AG08396 (cell line): ENCODE measurements around the gene DHRS7B.

ENCODE experiments used
- DNase-seq: peaks from one replicate; pipeline ENCODE4 v3.0.0; 2012; ENCODE audit warnings: low spot score, mixed read lengths

The DHRS7B gene

DNA sequence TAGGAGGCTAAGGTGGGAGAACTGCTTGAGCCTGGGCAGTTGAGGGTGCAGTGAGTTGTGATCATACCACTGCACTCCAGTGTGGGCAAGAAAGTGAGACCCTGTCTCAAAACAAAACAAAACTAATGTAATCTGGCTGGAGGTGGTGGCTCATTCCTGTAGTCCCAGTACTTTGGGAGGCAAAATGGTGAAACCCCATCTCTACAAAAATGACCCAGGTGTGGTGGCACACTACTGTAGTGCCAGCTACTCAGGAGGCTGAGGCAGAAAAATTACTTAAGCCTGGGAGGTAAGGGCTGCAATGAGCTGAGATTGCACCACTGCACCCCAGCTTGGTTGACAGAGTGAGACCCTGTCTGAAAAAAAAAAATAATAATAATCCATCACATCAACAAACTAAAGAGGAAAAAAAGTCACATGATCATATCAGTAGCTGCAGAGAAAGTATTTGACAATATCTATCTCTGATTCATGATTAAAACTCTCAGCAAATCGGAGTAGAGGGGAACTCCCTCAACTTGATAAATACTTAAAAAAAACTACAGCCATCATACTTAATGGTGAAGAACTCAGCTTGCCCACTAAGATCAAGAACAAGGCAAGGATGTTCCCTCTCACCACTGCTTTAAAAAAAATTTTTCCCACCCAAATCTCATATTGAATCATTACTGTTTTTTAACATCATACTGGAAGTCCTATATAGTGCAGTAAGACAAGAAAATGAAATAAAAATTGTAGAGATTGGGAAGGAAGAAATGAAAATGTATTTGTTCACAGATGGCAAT is 31.0 kb downstream of the DHRS7B start:
- no peak for DNase-seq

DNA sequence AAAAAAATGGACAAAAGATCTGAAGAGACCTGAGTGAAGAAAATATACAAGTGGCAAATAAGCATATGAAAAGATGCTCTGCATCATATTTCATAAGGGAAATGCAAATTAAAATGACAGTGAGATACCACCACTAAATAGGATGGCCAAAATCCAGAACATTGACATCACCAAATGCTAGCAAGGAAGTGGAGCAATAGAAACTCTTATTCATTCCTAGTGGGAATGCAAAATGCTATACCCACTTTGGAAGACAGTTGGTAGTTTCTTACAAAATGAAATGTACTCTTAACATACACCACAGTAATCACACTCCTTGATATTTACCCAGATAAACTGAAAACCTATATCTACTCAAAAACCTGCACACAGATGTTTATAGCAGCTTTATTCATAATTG is 33.6 kb downstream of the DHRS7B start:
- no peak for DNase-seq

DNA sequence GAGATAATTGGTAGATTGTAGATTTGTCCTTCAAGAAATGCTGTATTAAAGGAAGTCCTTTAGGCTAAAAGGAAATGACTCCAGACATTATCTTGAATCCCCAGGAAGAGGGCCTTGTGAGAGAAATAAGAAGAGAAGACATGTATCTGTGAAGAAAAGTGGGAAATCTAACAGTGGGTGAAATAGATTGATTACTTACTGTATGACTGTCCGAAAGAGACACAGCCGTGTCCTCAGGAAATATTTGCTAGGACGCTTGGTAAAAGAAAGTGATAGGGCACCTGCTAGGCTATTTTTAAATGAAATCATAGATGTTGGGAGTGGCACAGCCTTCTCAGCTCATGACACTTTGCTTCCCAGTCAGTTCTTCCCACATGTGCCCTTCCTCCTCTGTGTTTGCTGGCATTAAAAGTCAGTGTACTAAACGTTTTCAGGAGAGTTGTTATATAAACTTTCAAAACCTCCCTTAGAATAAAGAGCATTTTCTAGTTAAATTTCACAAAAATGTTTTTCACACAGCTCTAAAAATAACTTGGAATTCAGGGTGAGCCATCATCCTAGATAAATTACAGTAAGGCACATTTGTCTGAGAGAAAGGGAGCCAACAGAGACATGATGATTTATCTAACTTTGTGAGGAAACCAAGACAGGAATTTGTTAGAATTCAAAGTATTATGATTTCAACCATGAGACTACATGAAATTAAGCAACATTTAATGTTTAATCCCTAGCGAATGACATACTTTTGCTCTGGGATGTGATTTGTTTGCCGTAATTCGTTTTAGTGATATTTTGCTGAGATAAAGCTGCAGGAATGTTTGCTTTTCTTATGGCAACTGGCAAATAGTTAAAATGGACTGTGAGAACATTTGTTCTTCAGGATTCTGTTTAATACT is 35.0 kb downstream of the DHRS7B start:
- peak; percentile 29 for DNase-seq

DNA sequence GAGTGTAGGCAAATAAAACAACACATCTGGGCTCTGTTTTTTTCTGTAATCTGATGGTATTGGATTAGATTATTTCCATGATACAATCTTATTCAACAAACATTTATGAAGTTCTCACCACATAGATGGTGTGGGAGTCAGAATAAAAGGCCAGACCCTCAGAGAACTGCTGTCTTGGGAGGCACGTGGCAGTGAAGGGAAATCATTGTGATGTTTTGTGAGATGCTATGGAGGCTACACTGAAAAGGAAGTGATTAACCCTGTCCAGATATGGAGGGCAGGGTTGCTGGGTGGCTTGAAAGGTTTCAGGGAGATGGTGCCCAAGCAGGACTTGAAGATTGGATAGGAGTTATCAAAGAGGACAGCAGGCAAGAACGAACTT is 35.6 kb downstream of the DHRS7B start:
- no peak for DNase-seq

DNA sequence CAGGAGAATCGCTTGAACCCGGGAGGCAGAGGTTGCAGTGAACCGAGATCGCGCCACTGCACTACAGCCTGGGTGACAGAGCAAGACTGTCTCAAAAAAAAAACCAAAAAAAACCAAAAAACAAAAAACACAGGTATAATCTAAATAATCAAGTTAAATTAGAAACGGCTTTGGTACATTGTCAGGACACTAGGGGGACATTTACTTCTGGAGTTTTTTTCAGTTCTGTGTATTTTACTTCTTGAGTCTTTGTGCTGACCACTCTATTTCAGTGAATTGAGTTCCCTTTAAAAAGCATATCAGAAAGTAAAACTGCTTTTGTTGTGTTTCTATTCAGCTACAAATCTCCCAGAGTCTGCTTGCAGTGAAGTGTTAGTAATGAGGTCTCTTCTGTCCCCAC is 36.3 kb downstream of the DHRS7B start:
- DNase-seq = no peak

DNA sequence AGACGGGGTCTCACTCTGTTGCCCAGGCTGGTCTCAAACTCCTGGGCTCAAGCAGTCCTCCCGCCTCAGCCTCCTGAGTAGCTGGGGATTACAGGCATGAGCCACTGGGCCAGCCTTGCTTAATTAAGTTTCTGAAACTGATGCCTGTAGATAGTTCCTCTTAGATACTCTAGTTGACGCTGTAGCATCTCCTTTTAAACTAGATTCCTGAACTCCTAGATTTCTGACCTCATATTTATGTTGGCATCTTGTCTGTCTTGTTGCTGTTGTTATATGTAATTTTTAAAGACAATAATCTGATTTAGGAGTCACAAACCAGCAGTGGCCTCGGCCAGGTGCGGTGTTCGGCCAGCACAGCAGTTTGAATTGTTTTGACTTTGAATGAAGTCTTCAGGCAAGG is 37.5 kb downstream of the DHRS7B start:
- DNase-seq = no peak

DNA sequence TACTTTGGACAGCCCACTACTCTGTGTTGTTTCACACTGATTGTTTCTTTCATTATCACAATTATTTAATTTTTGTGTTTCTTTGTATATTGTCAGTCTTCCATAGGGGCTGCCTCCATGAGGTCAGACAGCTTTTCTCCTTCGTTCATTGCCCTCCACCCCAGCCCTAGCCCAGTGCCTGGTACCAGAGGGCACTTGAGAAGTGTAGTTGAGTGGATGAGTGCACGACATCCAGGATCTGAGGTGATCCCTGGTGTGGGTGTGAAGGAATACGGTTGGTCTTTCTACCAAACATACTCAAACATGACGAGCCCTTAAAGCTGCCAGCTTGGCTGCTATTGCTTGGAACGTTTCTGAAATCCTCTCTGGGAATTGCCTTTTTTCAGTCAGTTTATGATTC is 37.9 kb downstream of the DHRS7B start:
- DNase-seq = no peak

DNA sequence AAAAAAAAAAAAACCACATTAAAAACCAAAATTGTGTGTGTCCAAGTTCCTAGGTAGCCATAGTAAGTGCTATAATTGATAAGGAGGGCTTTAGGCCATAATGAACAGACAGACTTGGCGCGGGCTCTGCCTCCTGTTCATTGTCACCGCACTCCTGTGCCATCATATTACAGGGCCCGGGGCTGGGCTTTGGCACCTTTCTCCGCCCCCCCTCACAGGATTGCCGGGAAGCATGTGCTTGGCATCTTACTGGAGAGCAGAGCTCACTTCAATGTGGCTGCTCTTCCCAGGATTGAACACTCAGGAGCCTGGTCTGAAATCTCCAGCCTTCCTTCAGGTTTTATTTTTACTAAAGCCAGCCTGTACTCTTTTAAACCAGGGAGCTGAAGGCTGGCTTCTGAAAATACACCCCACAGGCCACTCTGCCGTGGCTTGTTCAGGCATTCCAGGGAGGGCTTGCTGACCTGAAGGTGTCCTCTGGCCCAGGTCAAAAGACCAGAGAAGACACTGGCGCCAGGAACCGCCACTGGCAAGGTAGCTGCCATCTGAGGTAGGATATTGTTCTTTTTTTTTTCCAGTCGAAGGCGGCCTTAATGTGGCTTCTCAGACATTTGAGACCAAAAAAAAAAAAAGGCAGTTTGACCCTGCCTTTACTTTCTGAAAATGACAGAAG is 39.3 kb downstream of the DHRS7B start:
- no peak for DNase-seq

DNA sequence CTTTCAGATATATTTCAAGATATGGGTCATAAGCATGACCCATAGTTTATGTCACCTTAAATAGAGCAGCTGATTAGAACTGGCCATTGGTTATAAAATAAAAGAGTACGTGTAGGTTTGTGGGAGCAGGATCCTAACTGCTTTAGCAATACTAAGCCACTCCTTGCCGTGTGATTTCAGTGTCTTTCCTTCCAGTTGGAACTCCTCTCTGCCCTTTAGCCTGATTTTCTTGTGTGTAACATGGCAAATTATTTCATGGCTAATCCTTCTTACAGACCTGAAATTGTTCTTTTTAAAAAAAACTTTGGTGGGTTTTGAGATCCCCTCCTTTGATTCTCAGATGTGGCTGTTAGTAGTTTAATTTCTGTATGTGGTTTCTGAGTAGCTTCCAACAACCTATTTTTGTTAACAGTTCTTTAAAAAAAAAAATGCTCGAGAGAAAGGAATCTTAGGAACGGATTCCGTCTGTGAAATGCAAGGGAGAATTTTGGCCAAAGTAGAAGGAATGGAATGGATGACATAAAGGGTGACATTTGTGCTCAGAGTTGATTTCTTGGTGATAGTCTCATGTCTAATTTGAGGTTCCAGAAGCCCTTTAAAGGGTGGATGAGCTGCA is 39.9 kb downstream of the DHRS7B start:
- no peak for DNase-seq

DNA sequence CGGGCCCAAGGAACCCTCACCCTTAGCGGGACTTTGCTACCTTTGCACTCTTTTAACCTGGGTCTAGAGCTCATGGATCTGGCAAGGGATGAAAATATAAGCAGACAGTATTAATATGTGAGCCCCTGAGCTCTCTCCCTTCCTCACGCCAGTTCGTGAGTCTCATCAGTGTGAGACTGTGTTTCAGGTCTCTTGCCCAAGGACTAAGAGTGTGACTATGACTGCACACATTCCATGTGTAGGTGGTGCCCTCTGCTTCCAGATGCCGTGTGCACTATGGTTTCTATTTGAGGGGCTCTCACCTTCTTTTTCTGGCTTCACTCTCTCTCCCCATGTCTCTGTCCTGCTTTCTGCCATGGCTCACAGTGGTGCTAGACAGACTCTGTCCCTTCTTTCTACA is 40.5 kb downstream of the DHRS7B start:
- peak; percentile 50 for DNase-seq

DNA sequence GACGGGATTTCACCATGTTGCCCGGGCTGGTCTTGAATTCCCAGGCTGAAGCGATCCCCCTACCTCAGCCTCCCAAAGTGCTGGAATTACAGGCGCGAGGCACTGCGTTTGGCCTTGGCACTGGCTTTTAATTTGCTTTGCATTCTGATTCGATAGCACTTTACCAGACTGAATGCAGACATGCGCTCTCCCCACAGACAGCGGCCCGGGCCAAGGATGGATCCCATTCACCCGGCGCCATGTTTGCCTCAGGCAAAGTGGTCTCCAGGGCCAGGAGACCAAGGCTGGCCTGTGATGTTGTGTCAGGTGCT is 41.7 kb downstream of the DHRS7B start:
- DNase-seq = no peak

DNA sequence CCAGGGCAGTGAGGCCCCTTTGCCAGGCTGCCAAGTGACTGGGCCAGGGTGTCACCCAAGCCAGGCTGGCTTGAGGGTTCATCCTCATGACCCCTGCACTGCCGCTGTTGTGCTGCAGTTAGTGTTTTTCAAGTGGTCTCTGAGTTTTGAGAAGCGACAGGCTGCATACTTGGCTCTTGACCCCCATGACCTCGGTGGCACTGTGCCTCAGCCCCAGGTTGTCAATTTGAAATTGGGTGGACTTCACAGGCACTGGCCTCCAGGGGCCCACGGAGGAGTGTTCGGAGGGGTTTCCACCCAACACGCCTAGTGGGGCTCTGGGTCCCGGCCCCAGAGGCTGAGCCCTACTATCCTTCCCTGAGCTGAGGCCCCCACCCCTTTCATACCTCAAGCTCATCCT is 42.7 kb downstream of the DHRS7B start:
- no peak for DNase-seq

DNA sequence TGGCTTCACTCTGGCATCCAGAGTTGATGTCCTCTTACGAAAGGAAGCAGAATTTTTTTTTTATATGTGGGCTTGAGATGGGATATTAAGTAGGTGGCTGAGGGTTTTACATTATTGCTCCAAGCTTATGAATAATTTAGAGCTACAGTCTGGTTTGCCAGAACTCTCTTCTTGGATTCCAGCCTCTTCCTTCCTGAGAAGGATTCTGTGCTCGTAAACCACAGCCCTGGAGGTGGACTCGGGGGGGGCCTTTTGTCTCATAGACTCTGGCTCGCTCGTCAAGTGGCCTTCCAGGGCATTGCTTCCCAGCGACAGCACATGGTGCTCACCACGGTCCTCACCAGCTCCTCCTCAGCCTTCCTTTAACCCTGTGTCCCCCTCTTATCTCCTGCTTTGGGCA is 44.0 kb downstream of the DHRS7B start:
- DNase-seq = no peak

DNA sequence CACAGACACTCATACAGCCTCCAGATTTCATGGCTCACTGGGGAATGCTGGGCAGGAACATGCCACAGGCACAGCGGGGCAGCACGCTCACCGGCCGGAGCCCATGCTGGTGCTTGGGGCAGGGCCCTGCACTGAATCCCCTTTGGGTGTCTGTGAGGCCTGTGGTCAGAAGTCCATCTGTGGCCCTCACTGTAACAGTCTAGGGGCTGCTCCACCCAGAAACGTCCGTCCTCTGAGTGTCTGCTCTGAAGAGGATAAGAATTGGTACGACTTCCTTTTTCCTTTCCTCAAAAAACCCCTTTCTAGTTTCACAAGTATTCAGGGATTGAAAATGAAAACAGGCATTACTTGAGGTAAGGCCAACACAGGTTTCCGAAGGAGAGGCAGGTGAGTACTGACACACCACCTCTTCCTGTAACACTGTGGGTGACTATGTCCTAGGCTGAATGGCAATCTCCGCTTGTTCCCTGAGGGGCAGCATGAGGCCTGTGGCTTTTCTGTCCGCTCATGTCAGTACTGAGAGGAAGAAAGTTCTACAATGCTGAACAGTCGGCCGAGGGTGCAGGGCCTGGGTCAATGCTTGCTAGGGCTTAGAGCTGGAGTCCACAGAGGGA is 44.7 kb downstream of the DHRS7B start:
- no peak for DNase-seq

DNA sequence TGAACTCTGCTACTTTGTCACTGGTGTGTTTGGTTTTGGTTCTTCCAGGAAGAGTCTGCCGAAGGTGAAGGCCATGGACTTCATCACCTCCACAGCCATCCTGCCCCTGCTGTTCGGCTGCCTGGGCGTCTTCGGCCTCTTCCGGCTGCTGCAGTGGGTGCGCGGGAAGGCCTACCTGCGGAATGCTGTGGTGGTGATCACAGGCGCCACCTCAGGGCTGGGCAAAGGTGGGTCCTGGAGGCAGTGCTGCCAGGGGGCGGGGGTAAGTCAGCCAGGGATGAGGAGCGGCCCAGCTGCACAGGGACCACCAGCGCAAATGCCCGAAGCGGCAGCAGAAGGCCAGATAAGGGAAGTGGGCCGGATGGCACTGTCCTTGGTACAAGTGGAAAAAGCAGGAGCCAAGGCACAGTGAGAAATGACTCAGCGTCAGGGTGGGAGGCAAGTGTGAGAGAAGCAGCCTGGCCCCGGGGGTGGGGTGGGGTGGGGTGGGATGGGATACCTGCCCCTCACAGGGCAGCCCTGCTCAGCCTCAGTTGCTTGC is 45.3 kb downstream of the DHRS7B start:
- DNase-seq = no peak

DNA sequence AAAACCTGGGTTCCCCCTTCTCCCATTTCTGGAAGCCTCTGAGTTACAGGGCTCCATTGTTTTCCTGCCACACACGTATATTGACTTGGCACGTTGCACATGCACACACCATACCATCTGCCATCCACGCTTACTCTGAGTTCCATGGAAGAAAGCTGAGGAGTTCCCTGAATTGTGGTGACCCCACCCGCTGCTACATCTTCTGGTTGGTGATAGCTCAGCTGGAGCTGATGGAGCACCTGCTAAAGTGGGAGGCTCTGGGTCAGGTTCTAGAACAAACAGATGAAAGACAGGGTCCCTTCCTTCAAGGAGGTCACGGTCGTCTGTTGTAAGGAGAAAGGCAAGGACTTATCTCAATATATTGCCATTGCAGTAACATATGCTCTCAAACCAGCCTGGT is 46.1 kb downstream of the DHRS7B start:
- no peak for DNase-seq

DNA sequence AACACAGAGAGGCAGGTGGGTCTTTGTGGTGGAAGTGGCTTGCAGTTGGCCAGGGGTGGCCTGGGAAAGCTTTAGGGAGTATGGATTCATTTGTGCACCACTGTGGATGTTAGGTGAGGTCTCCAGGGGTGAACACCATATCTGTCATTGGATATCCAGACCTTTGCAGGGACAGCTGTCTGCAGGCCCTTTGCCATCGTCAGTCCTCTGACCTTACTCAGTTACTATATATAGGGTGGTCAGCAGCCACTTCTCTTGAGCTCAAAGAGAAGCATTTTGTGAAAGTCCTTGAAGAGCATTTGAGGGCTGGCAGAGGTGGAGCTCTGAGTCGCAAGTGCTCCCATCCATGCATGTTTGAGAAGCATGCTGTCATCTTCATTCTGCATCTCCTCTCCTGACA is 46.8 kb downstream of the DHRS7B start:
- peak; percentile 2 for DNase-seq

DNA sequence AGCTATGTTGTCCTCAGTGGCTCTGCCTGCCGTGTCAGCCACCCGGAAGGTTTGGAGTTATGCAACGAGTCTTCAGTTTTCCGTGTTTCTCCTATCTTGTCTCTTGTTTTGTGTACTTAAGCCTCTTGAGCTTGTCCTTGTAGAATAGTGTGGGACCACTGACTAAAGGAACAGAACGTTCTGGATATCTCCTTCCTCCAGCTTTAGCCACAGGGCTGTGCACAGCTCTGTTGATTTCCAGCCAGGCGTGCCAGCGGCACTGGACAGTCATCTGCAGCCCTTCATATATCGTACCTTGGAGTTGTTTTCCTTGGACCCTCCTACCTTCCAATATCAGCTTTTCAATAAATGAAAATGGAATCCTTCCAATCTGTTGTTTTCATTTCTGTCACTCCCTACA is 47.4 kb downstream of the DHRS7B start:
- peak; percentile 5 for DNase-seq

DNA sequence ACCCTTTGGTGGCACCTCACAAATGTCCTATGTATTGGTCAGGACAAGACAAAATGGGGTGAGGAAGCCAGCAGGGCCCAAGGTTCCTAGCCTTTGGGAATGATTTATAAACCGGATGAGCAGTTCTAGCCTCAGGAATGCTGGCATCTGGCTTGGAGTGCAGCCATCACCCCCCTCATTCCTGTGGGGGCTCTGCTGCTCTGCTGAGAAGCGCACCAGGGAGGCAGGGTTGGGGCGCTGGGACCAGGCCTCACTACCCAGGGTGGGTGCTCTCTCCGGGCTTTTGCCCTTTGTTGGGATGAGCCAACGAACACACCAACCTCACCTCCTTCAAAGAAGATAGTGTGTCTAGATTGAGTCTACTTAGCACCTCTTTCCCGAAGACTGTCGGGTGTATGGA is 47.9 kb downstream of the DHRS7B start:
- DNase-seq = peak; percentile 65

DNA sequence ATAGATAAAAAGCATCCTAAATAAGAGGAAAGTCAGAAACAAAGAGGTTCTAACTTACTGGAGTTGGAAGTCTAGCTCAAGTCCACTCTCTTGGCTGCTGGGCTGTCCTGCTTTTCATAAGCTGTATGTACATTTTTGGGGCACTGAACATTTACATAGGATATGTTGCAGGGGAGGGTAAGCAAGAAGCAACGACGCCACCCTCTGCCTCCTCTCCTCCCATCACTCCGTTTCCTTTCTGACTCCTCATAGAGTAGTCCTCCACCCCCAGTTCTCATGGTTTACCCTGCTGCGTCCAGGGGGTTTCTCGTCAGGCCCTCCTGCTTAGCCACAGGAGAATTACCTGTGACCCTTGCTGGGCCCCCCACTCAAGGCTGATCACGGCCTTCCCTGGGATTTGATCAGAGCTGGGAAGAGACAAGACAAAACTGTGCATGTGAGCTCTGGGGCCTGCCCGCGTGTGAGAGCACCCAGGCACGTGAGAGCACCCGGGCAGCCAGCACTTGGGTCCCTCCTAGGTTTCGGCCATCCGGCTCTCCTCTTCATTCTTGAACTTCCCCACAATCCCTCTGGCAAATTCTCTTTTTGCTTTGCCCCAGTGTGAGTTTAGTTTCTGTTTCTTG is 50.1 kb downstream of the DHRS7B start:
- no peak for DNase-seq

DNA sequence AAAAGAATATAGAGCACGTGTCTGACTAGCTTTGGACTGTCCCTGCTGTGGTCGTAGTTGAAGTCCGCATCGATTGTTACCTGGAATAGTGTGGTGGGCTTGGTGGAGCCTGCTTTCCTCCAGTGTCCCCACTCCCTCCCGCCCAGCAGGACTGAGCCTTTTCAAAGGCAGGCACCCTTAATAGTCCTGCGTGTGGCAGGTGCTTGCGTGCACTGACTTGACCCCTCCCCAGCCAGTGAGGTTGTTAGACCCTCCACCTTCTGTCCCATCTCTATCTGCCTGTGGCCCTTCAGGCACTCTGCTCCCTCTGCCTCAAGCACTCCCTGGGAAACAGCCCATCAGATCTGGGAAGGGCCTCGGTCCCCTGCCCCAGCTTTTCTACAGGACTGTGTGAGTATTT is 50.6 kb downstream of the DHRS7B start:
- peak; percentile 1 for DNase-seq
